HG02884 (cell line): Measurements from ENCODE around the gene SLC6A20.
"Not testable (repeated sequence)": the region's sequence is repeated elsewhere in the genome, so short reads cannot be mapped to it uniquely, and the experiment has no call there.

Source experiments
- ATAC-seq: cut with Tn5 transposase; IDR thresholded peaks from one replicate; pipeline ENCODE4 v1.9.1; 2021; ENCODE audit warnings: mild to moderate bottlenecking, moderate library complexity; ENCODE audit not compliant: unreplicated experiment

Gene SLC6A20

GRCh38 chr3:45760878-45761711 is 35.2 kb downstream of the SLC6A20 start:
- ATAC-seq: no peak

DNA sequence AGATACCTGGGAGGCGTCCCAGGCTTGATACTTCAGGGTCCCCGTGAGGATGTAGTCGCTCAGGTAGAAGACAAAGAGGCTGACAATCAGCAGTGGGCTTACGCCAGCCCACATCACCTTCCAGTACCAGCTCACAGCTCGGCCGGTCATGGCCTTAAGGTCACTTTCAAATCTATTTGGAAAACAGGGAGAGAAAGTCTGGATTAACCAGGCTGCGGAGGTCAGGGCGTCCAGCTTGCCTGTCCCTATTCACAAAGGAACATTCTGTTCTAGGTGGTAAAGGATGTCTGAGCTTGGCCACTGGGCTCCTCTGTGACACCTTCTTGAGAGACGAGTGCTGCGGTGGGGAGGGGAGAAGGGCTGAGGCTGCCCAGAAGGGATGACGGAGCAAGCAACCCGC is 36.5 kb downstream of the SLC6A20 start:
- no peak for ATAC-seq

- ATAC-seq: no peak
These were observed 37.5 kb downstream of the SLC6A20 start for GRCh38 chr3:45758871-45759270.

DNA sequence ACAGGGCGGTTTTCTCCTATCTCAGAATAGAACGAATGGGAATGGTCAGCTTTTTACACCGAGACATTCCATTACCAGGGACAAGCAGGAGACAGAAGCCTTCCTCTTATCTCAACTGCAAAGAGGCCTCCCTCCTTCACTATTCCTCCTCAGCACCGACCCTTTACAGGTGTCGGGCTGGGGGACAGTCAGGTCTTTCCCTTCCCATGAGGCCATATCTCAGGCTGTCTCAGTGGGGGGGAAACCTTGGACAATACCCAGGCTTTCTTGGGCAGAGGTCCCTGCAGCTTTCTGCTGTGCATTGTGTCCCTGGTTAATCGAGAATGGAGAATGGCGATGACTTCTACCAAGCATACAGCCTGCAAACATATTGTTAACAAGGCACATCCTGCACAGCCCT is 39.2 kb downstream of the SLC6A20 start:
- ATAC-seq: not testable (repeated sequence)

DNA sequence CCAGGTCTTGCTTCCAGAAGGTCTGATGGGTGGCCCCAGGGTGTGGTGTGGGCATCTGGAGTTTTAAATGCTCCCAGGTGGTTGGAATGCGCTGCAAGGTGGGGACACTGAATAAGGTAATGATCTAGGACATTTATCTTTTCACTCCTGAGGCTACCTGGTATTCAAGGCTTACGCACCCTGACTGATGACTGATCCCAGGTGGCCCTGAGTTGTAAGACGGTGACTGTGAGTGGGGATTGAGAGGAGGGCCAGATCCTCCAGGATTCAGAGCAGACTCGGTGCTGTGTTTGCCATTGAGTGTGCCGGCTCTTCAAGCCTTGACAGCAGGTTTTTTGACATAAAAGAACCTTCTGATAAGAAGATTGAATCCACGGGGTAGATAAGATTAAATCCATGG is 40.3 kb downstream of the SLC6A20 start:
- no peak for ATAC-seq

DNA sequence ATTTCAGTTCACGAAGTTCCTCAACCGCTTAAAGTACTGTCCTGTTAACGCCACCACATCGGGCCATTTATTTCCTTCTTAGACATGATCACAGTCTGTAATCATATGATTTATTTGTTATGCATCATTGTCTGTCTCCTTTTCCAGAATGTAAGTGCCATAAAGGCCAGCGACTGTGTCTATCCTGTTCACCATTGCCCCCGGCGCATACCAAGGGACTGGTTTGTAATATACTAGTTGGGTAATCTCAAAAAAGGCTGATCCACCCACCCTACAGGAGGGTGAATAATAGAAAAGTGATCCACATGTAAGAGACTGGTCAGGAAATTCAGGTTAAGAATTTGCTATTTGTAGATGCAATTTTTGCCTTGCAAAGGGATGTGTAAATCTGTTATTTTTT is 41.9 kb downstream of the SLC6A20 start:
- ATAC-seq: no peak

DNA sequence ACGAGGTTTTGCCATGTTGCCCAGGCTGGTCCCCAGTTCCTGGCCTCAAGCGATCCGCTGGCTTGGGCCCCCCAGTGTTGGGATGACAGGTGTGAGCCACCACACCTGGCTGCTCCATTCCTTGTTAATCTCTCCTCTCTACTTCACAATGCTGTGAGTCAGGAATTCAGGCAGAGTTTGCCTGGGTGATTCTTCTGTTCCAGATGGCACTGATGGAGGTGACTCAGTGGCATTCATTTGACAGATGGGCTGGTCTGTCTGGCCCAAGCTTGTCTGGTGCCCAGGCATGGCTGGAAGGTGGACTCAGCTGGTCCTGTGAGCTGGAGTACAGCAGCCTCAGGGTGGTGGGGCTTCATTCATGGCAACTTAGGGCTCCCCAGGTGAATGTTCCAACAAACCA is 43.2 kb downstream of the SLC6A20 start:
- ATAC-seq: no peak

GRCh38 chr3:45751537-45752242 is 44.6 kb downstream of the SLC6A20 start:
- no peak for ATAC-seq

DNA sequence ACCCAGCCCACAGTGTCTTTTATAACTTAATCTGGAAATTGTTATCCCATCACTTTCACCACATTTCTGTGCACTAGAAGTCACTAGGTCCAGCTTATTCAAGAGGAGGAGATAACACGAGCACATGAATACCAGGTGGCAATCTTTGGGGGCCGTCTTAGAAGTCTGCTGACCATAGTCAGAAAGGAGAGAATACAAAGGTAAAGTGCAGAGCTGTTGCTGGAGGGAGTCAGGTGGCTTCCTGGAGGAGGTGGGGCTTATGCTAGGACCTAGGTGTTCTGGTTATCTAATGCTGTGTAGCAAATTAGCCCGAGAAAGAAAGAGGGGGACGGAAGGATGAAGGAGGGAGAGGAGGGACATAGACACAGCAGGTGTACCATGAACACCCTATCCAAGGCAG is 46.5 kb downstream of the SLC6A20 start:
- ATAC-seq: no peak

- ATAC-seq: not testable (repeated sequence)
These were observed 47.2 kb downstream of the SLC6A20 start for GRCh38 chr3:45749036-45749600.

DNA sequence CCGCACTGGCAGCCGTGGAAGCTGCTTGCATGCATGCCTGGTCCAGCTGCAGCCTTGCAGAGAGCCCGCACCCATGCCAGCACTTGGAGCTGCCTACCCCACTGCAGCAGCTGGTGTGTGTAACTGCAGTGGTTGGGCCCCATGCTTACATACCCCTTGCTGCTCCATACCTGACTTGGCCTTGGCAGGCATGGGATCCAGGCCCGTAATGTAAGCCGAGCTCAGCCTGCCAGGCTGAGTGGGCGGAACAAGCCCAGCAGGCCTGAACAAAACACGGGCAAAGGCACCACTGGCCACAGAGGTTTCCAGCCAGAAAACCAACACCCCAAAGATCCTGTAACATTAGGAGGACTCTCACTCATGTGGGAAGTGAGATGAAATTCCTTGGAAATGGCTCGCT is 48.3 kb downstream of the SLC6A20 start:
- ATAC-seq: no peak

DNA sequence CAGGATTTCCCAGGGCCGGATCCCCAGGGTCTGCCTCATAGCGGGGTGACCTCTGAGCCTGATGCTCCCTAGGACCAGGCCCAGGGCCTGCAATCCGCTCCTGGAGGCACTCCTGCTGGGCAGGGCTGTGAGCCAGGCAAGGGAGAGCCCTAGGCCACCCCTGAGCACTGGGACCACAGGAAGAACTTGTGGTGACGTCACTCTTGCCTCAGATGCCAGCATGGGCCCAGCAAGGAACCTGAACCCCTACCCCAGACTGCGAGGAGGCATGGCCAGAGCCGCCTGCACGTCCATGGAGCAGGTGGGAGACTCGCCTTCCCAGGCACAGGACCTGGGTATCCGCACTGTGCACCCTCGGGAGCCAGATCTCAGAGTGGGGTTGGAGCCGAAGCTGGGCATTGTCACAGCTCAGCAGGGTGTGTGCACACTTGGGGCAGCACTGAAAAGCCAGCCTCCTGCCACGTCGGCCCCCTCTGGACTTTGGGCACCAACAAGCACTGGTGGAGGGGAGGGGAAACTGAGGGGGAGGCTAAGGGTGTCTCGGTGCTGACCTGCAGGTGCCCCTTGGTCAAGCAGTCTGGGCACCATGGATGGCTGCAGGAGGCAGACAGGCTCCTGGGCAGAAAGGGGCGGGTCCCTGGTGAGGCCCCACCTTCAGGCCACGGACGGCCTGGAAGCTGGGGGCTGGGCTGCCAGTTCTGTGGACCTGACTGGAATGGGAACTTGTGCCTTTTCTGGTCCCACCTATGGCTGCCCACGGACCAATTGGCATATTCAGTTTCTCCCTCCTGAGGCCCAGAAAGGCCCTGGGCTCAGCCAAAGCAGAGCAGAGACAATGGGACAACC is 49.3 kb downstream of the SLC6A20 start:
- no peak for ATAC-seq

DNA sequence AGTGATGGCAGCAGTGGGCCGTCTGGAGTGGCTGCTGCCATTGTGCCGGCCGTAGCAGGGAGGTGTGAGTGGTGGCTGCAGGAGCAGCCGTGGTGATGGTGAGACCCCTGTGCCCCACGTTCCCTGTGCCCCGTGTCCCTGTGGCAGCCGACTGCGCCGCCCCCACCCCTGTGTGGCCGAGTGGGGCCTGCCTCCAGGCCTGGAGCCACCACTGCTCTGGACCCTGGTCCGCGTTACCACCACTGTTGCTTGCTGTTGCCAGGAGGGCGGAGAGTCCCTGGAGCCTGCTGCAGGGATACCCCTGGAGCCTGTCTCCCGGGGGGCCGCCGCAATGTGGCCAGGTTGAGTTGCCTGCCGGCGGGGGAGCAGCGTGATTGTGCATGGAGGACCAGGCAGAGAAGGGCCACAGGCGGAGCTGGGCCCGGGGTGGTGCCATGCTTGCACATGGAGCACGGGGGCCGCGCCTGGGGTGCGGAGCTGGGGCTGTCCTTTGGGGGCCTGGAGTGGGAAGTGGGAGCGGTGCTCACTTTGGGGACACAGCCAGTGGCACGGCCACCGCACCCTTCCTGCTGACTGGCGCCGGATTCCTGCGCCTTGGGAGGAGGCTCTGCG is 50.1 kb downstream of the SLC6A20 start:
- ATAC-seq: no peak

- no peak for ATAC-seq
These were observed 53.8 kb downstream of the SLC6A20 start for GRCh38 chr3:45742461-45743089.

DNA sequence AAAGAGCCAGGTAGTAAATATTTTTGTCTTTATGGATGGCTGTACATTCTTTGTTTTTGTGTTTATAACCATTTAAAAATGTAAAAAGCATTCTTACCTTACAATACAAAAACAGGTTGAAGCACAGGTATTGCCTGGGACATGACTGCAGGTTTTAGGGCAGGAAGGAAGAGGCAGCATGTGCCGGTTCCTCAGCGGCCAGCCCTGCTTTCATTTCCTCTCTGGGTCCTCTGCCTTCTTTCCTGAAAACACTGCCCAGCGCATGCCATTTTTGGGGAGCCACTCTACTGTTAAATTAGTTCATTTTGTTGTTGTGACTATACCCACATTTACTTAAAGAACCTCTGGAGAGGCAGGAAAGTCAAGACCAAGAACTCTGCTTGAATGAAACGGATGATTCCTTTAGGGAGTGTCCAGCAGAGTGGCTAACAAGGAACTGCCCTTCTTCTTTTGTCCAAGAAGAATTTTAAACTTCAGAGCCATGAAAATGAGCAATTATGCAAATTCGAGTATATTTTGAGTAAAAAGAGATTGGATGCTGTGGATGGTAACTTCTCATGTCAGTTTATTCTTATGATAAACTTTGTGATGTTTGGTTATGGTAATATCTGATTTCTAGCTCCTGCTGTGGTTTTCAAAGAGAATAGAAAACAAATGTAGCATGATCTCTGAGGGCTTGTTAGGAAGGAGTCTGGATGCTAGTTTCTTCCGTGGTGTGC is 54.4 kb downstream of the SLC6A20 start:
- no peak for ATAC-seq

DNA sequence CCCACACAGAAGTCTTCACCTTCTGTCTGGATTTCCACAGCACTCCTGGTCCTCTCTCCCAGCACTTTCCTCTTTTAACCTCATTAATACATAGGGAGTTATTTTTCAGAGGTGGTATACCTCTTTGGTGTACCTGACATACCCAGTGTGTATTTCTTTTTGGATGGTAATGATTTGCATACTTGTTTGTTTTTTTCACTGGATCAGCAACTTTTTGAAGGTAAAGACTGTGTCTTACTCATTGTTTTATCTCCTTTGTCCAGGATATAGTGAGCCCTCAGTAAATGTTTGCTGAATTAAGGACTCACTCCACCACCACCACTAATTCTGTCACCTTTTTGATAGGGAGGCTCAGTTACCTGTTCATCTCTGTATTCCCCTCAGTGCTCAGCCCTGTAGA is 55.1 kb downstream of the SLC6A20 start:
- no peak for ATAC-seq

- ATAC-seq: no peak
These were observed 56.3 kb downstream of the SLC6A20 start for GRCh38 chr3:45739991-45740390.

DNA sequence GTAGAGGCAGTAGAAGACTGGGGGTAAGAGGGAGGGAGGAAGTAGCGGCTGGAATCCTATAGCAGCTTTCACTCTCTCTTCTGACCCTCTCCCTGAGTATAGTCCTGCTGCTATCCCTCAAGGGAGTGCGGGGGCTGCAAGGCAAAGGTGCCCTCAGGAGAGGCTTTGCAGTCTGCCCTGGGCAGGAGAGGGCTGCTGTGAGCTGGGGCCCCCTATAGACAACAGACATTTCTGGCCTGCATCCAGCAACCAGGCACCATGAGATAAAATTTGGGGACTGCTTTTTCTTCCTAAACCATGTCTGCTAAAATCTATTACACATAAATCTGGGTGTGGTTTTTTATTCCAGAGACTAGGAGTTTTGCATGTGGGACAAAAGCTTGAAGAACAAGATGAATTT is 59.1 kb downstream of the SLC6A20 start:
- ATAC-seq: no peak

DNA sequence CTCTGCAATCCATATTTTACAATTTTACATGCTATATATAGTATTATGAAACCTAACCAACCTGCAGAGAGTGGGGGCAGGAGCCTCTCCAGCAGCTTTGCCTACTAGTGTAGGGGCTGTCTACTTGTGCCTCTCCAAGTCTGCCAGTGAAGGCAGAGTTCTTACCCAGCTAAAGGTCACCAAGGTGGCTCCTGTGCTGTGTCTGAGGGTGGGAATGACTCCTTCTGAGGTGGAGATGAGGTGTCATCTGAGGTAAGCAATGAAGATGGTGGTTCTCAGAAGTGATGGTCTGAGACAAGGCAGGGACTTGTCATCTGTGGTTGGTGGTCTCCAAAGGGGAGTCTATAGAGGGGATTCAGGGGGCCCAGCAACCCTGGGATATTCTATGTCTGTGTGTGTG is 59.6 kb downstream of the SLC6A20 start:
- ATAC-seq: no peak
